GM18526 (cell line): ENCODE measurements around the gene WNT3.

Experiments used
- POLR2A ChIP-seq: IDR thresholded peaks from 3 replicates; pipeline ENCODE4 v1.6.1; 2011; ENCODE audit not compliant: insufficient read length; ENCODE audit errors: extremely low read depth

Gene WNT3

GRCh38 chr17:46818316-46818928 lies at the start of gene WNT3:
TSS of gene WNT3 (minus strand) at chr17:46818692. CDS start at chr17:46818597, 95 bp downstream.
- no peak for TF ChIP-seq POLR2A

GRCh38 chr17:46866747-46867146 lies 48.3 kb upstream of the WNT3 start:
- no peak for TF ChIP-seq POLR2A

GRCh38 chr17:46866325-46866724 lies 47.8 kb upstream of the WNT3 start:
- TF ChIP-seq POLR2A, result no peak

GRCh38 chr17:46865100-46865499 lies 46.6 kb upstream of the WNT3 start:
- TF ChIP-seq POLR2A, result no peak

GRCh38 chr17:46863383-46864121 lies 45.1 kb upstream of the WNT3 start:
- TF ChIP-seq POLR2A, result no peak

- no peak for TF ChIP-seq POLR2A
Measured at GRCh38 chr17:46862949-46863348, 44.5 kb upstream of the WNT3 start.

- TF ChIP-seq POLR2A, result no peak
Measured at GRCh38 chr17:46859996-46860395, 41.5 kb upstream of the WNT3 start.

- TF ChIP-seq POLR2A, result no peak
Measured at GRCh38 chr17:46857600-46857999, 39.1 kb upstream of the WNT3 start.

- TF ChIP-seq POLR2A, result no peak
Measured at GRCh38 chr17:46854948-46855347, 36.5 kb upstream of the WNT3 start.

GRCh38 chr17:46854515-46854914 lies 36.0 kb upstream of the WNT3 start:
- TF ChIP-seq POLR2A, result no peak

GRCh38 chr17:46853896-46854444 lies 35.5 kb upstream of the WNT3 start:
- TF ChIP-seq POLR2A, result no peak

GRCh38 chr17:46851029-46851741 lies 32.7 kb upstream of the WNT3 start, which contains the start of gene WNT9B:
TSS of gene WNT9B (plus strand) at chr17:46851583. CDS start at chr17:46851639, 56 bp downstream.
- TF ChIP-seq POLR2A, result no peak

GRCh38 chr17:46850688-46851028 lies 32.2 kb upstream of the WNT3 start:
- no peak for TF ChIP-seq POLR2A

GRCh38 chr17:46848534-46848933 lies 30.0 kb upstream of the WNT3 start:
- TF ChIP-seq POLR2A, result no peak

- TF ChIP-seq POLR2A, result no peak
Measured at GRCh38 chr17:46847204-46848191, 29.0 kb upstream of the WNT3 start.
